ENCODE data around the gene SLC6A13. TPM values are rescaled to one million over a fixed set of nuclear protein-coding genes. Genes with fewer than 3 reads are reported as not detected.
"Not testable (repeated sequence)": the region's sequence is repeated elsewhere in the genome, so short reads cannot be mapped to it uniquely, and the experiment has no call there.

SLC6A13 gene
- total RNA-seq, 1 donor from 2014 or later, result 3.3 TPM

DNA sequence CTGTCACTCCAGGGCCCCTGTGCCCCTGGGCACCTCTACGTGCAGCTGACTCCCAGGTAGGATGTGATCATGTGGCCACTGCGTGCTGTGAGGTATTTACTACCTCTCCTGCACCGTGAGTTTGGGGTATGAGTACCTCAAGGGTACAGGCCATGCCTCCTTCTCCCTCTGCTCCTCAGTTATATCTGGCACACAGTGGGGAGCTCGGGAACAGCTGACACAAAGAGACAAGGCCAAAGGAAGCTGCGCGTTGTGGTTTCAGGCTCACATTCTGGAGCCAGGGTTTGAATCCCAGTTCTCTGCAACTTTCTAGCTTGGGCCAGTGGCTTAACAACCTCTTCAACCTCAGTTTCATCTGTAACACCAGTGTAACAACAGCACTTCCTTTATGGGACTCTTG is 40.9 kb downstream of the SLC6A13 start:
- intact Hi-C loops (cut with DNase I), result no loop called here
- DNase-seq (no peak), ATAC-seq (ENCODE audit: poor library complexity) (no peak)

DNA sequence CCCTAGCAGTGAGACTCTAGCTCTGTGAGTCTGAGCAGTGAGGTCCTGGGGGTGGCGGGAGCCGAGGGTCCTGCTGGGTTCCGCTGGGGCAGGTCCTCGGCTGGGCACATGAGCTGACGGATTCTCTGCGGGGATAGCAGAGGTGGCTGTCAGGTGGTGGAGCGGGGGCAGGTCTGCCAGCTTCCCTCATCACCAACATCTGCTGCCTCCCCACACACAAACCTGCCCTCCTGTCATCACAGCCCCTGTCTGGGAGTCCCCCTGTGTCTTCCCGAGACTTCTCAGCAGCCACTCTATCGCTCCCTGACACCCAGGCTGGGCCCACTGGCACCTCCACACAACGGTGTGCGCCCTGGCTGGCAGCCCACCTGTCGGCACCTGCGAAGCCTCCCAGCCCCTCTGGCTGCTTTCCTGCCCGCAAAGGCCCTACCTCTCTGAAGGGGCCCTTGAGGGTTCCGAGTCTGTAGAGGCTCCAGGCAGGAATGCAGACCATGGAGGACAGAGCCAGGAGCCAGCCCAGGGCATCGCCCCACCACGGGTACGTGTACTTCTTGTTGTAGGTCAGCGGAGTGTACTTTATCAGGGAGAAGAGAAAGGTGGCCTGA is 41.6 kb downstream of the SLC6A13 start:
- ATAC-seq (ENCODE audit: poor library complexity) (no peak), DNase-seq (no peak)
- intact Hi-C loops (cut with DNase I), result no loop called here

DNA sequence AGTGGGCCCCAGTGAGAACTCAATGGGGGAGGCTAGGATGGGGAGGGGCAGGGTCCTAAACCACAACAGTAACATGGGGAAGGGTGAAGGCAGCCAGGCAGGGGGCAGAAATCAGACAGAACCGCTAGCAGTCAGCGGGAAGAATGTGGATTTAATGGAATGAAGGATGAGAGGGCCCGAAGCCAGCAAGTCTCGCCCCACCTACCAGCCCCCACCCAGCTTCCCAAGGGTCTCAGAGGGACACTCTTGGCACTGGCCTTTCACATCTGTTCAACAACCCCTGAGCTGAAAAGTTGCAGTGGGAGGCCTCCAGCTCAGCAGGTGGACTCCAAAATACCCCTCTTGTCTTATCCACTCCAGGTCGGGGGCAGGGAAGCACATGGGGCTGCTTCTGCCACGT is 42.1 kb downstream of the SLC6A13 start:
- ATAC-seq (ENCODE audit: poor library complexity) (no peak), DNase-seq (no peak)
- intact Hi-C loops (cut with DNase I), result no loop called here

DNA sequence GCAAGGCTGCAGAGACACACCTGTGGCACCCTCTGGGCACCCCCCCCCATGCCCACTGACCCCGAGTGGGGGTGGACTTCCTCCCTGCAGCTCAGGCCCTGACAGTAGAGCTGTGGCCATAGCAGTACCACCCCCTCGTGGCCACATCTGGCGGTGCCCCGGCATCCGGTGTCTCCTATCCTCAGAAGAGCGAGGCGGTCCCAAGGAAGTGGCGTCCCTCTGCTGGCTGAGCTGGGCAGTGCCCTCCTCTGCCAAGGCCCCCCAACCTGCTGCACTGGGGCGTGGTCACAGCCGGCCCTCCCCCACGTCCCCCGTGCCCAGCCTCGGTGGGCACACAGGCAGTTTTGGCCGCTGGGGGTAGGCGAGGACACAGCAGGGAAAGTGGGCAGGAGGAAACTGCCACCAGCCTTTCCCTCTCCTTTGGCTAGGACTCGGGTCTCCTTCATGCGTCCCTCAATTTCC is 42.7 kb downstream of the SLC6A13 start:
- ATAC-seq (ENCODE audit: poor library complexity) (peak; percentile 74), DNase-seq (peak; percentile 82)
- intact Hi-C loops (cut with DNase I), result no loop called here

DNA sequence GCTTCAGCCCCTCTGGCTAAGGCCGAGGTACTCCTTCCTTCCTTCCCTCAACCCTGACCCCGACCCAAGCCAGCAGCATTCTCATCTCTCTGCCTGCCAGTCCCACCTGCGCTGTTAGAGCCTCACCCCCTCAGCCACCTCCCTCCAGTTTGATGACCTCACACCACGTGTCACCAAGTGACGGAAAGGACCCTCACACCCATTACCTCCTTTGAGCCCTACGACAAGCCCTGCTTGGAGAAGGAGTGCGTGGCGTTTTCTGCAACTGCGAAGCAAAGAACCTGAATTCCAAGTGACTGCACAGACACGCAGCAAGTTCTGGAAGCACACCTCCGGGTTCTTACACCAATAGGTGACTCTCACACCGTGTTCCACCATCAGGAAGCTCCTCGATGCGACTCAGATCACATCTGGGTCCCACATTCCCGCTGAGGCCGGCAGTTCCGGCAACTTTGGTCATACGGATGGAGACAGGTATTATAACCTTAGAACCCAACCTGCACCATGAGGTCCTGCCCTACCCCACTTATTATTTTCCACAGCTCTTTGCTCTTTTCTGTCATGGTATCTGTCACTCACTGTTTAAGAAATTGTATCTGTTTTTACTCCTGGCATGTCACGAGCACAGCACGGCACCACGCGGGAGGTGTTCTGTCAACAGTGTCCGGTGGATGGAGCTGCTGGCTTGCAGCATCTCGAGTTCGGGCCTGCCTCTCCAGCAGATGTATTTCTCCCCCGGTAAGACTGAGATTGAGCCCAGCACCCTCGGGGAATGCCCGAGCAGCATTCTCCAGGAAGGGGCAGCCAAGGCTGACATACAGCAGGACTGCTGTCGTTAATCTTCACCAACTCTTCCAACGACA is 43.7 kb downstream of the SLC6A13 start:
- no peak for ATAC-seq (ENCODE audit: poor library complexity)
- no peak for DNase-seq
- intact Hi-C loops (cut with DNase I), result no loop called here

DNA sequence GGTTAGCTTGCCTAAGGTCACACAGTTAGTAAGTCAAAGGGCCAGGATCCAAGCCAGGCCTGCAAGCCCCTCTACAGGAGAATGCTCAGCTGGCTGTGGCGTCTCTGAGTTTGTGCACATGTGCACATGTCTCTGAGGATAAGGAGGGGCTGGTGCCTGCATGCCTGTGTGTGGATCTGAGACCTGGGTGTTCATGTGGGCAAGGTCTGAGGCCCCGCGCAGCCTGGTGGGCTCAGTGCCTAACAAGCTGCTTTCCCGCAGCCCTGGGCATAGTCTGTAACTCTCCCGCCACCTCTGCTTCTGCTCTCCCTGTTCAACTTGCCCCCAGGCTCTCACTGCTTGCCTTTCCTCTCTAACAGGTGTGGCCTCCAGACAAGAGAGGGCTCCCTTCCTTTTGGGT is 44.4 kb downstream of the SLC6A13 start:
- intact Hi-C loops (cut with DNase I), result no loop called here
- no peak for DNase-seq
- no peak for ATAC-seq (ENCODE audit: poor library complexity)

DNA sequence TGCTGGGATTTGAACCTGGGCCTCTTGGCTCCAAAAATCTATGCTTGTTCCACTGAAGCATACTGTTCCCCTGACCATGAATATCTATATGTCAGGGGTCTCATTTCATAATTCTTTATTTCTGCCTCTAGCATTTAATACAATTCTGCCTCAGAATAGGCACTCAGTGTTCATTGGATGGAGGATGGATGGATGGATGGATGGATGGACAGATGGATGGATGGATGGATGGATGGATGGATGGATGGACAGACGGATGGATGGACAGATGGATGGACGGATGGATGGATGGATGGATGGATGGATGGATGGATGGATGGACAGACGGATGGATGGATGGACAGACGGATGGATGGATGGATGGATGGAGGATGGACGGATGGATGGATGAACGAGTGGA is 45.6 kb downstream of the SLC6A13 start:
- intact Hi-C loops (cut with DNase I); ATAC-seq (ENCODE audit: poor library complexity); DNase-seq: not testable (repeated sequence)

DNA sequence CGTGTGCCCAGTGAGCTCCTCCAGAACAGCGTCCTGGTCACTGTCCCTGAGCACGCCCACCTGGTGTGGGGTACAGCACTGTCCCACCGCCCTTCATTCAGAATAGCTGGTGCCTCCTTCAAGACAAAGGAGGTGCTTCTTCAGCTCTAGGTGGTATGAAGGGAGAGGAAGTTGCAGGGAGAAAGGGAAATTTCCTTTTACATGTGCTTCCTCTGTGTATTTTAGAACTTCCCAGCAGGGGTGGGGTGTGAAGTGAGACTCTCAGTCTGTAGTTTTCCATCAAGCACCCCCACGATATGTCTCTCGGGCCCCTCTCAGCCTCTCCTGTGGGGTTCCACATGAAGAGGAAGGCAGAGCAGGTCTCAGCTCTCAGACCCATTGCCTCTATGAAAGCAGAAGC is 47.5 kb downstream of the SLC6A13 start:
- intact Hi-C loops (cut with DNase I), result no loop called here
- DNase-seq, result no peak
- no peak for ATAC-seq (ENCODE audit: poor library complexity)

DNA sequence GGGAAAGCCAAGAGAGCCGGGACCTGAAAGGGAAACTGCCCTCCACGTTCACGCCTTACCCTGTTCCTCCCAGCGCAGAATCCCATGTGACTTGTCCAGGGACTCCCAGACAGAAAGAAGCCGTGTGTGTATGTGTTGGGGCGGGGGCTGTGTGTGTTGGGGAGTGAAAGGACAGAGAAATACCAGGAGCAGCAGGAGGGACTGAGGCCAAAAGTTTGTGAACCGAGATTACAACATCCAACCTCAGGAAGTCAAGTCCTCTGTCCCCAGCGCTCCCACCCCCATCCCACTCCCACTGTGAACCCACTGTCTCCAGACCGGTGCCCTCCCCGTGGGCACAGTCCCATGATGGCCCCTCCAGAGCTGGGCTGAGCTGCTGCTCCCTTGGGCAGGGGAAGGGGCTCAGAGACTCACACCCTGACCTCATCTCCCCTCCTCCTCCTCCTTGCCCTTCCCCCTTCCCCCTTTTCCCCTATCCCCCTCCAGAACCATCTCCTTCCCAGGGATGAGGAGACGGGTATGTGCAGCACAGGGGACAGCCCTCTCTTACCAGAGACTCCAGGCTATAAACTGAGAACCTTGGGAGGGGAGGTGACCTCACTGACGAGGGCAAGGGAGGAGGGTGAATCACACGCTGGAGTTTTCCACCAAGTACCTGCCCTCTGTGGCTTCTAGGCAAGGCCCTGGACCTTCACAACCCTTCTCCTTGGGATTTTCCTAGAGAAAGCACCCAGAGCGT is 48.5 kb downstream of the SLC6A13 start, which contains the start of gene SLC6A12:
TSS of gene SLC6A12 (minus strand) at position 155 of the 739 bp plus-strand sequence. CDS start 4,171 bp downstream, outside the sequence.
- no peak for DNase-seq
- peak; percentile 19 for ATAC-seq (ENCODE audit: poor library complexity)
- intact Hi-C loops (cut with DNase I), result no loop called here

DNA sequence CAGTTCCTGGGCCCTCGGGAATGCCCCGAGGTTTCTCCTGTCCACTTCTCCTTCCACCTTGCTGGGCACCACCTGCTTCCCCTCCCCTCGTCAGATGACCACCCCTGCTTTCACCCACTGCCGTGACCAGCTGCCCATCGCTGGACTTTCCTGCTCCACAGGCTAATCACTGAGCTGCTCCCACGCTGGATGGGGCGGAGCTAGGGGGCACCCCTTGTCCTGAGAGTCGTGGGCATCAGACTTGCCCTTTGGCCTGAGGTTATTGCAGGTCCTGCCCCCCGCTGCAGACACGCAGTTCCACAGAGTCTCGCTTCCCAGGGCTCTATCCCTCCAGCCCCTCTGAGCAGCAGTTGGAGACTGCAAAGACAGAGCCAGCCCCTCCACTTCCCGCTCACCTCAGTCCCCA is 49.1 kb downstream of the SLC6A13 start:
- intact Hi-C loops (cut with DNase I), result no loop called here
- ATAC-seq (ENCODE audit: poor library complexity) (no peak), DNase-seq (no peak)

DNA sequence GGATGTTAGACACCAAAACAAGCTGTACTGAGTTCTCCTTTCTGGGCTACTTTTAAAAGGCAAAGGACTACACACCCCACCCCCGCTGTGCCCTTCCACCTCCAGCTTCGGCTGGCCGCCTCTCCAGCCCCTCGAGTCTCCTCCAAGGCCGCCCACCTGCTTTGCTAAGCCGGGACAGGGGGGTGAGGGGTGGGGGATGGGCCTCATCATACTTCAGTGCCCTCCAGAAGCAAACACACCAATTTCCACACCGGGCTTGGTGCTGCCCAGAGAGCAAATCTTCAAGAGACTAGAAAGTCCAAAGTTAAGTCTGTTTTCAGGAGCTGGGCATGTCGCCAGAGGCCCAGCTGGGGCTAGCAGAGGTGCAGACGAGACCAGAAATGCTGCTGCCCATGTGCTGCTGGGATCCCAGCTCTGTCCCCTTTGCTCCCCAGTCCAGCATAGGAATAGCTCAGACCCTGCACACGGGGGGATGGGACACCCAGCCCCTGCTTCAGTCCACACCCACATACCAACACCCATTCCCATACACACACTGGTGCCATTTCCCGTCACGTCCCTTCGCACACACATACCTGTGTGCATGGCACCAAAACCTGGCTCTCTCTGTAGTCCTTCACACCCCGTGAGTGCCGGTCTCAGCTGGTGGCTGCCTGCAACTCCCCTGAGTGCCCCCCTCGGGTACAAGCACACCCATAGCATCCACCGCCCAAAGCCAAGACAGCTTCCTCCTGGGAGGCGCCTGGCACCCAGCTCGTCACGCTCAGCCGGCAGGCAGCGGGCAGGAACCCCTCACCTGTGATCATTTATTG is 49.7 kb downstream of the SLC6A13 start:
- DNase-seq (peak; percentile 72), ATAC-seq (ENCODE audit: poor library complexity) (peak; percentile 35)
- intact Hi-C loops (cut with DNase I), result no loop called here

DNA sequence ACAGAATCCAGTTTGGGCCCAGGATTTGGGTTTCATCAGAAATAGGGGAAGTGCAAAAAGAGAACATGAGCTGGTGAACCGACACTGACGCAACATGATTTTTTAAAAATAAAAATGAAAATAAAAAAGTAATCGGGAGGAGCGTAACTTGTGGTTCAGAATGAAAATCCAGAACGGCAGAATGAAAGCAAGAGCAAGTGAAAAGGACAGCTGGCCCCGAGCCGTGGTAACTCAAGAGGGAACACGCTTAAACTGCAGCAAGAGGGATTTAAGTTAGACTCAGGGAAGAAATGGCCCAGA is 50.3 kb downstream of the SLC6A13 start:
- DNase-seq, result no peak
- peak; percentile 28 for ATAC-seq (ENCODE audit: poor library complexity)
- intact Hi-C loops (cut with DNase I), result no loop called here

DNA sequence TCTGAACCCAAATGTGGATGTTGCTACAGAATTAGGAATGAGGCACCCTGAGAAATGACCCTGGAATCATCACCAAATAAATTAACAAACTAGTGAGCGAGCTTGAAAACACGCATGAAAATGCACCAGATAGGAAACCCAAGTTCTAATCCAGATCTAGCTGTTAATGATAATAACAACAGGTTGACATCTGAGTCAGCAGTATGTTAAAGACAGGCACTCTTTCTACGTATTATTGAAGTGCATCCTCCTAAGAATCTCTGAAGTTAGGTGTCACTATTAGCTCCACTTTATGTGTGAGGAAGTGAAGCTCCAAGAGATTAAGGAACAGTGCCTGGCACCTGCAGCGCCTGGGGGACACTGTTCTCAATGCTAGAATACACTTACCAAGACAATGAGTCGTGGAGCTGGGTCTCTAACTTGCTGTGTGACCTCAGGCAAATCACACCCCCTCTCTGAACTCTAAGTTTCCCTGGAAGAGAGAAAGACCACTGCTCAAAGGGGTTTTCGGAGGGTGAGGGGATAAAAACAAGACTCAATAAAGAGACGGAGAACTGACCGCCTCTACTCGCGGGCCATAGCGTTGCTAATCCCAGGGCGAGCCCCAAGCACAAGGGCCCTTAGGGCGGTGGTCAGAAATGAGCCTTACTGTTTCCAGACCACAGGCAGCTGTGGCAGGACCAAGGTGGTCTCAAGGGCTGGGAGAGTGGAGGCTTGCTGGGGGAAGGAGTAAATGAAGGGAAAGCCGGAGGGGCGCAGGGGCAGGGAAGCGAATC is 50.8 kb downstream of the SLC6A13 start:
- intact Hi-C loops (cut with DNase I), result no loop called here
- DNase-seq (no peak), ATAC-seq (ENCODE audit: poor library complexity) (peak; percentile 9)

DNA sequence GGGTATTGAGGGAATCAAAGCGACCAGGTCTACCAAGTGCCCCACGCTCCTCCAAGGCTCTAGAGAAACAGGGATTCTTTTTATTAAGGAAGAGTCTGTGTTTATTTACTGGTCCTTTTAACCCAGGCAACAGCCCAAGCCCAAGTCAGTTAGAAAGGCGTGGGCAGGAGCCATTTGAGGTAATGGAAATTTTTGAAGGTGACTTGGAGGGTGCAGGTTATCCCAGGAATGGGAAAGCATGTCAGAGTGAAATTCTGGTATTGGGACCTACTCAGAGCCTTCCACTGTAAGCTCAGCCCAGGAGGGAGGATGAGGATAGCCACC is 51.5 kb downstream of the SLC6A13 start:
- intact Hi-C loops (cut with DNase I), result no loop called here
- DNase-seq (no peak), ATAC-seq (ENCODE audit: poor library complexity) (no peak)

DNA sequence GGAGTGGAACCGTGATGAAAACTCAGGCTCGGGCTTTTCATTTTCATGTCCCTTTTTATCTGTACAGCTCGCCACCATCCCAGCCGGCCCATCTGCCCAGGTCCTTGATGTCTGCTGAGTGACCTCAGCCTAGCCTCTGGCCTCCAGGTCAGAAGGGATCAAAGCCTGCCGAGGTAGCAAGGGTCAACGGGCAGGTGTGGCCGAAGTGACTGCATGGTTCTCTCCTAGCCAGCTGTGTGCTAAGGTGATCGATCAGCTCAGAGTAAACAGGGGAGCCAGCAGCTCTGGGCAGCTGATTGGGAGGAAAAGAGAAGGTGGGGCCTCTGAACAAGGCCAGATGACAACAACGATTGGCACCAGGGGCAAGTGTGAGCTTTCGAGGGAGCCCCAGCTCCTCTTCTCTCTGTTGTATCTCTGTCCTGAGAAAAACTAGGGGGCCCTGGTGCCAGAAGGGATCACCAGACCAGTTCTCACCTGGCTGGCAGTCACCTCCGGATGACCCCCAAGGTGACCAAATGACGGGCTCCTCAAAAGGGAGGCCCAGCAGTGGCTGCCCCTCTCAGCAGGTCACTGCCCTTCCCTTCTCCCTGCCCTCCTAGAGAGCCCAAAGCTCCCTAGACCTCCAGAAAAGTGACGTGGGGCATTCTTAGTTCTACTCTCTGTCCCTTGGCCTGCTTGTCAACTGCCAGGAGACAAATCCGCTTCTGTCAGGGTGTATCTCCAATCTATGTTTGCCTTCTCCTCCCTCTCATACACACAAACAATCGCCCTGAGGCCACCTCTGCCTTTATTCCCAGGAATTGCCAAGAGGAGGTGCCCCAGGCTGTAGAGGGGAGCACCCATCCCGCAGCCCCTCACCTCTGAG is 52.1 kb downstream of the SLC6A13 start:
- intact Hi-C loops (cut with DNase I), result no loop called here
- DNase-seq (no peak), ATAC-seq (ENCODE audit: poor library complexity) (no peak)

DNA sequence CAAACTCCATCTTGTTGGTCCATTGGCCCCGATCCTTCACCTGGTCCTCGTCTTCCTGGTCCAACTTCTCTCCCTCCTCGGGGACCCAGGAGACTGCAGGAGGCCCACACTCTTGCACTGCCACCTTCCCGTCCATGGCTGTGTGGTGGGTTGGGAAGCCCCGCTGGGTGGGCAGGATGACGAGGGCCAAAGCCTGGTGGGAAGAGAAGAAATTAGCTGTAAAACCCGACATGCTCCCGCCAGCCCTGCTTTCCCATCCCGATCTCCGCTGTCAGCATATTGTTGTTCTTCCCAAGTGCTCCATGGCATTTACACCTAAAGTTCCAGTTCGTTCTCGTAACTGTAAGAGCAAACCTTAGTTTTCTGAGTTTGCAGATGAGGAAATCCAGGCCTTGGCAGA is 52.8 kb downstream of the SLC6A13 start:
- no peak for DNase-seq
- intact Hi-C loops (cut with DNase I), result no loop called here
- no peak for ATAC-seq (ENCODE audit: poor library complexity)

DNA sequence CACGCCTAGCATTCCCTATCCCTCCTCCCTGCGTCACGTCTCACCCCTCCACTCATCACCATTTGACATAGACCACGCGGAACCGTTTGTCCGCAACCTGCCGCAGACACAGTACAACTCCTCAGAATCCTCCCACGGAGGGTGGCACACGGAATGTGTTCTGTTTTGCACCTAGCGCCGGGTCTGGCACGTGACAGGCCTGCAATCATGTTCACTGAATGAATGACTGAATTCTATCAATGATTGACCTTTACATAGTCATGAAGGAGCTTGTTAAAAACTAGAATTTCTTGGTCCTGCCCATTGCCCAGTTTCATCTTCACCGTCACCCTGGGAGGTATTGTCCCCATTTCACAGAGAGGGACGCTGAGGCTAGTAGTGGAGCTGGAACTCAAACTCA is 53.4 kb downstream of the SLC6A13 start:
- intact Hi-C loops (cut with DNase I), result no loop called here
- ATAC-seq (ENCODE audit: poor library complexity) (no peak), DNase-seq (peak; percentile 11)

Measured in Right ventricle myocardium superior (tissue), 1 donor.